CD14-positive monocyte (primary cell): ENCODE measurements around the gene MAS1. TPM values are rescaled to one million over a fixed set of nuclear protein-coding genes. Genes with fewer than 3 reads are reported as not detected.

Experiments
- DNase-seq, 3 donors: peaks; one replicate each; pipeline ENCODE4 v3.0.0-alpha.2; 2011 to 2022
- H2AFZ ChIP-seq: 2 replicates; pipeline ENCODE4 v1.6.0; 2012; ENCODE audit warnings: mild to moderate bottlenecking, low read depth, low read length, inconsistent platforms; ENCODE audit not compliant: insufficient read depth, poor library complexity, severe bottlenecking
- H3K27ac ChIP-seq, 2 donors: 1 replicate in 1 of 2; 2 replicates in 1 of 2; pipeline ENCODE4 v1.5.1; 2012 to 2013; ENCODE audit warnings: low read length in 2 of 2, control low read depth in 1 of 2, inconsistent platforms in 1 of 2, low read depth in 1 of 2, mild to moderate bottlenecking in 1 of 2
- H3K27me3 ChIP-seq, 2 donors: one replicate each; pipeline versions ENCODE4 v1.6.0 to v1.6.1; 2011 to 2013; ENCODE audit warnings: low read length in 2 of 2; ENCODE audit not compliant: control insufficient read depth in 2 of 2, insufficient read depth in 2 of 2
- H3K36me3 ChIP-seq, 2 donors: replicated peaks in 1 of 2; 1 replicate in 1 of 2; 2 replicates in 1 of 2; pipeline versions ENCODE4 v1.5.1 to v1.6.1; 2012 to 2013; ENCODE audit warnings: low read length in 2 of 2, control low read depth in 1 of 2, inconsistent platforms in 1 of 2, mild to moderate bottlenecking in 1 of 2; ENCODE audit not compliant: insufficient read depth in 2 of 2, control insufficient read depth in 1 of 2
- H3K4me1 ChIP-seq, 2 donors: 1 replicate in 1 of 2; 2 replicates in 1 of 2; pipeline versions ENCODE4 v1.5.1 to v1.6.1; 2012 to 2013; ENCODE audit warnings: low read length in 2 of 2, control low read depth in 1 of 2, inconsistent platforms in 1 of 2, mild to moderate bottlenecking in 1 of 2, moderate library complexity in 1 of 2; ENCODE audit not compliant: insufficient read depth in 2 of 2, control insufficient read depth in 1 of 2
- H3K4me2 ChIP-seq: replicated peaks from 2 replicates; pipeline ENCODE3; 2012; ENCODE audit warnings: low read length, moderate library complexity, mild to moderate bottlenecking; ENCODE audit not compliant: poor library complexity, severe bottlenecking; ENCODE audit errors: extremely low read depth
- H3K4me3 ChIP-seq, 3 experiments: fragments of 200-600 bp in 1 of 3; sonication (generic) in 1 of 3; replicated peaks in 1 of 3; 1 replicate in 2 of 3; 2 replicates in 1 of 3; pipeline ENCODE4 v1.5.1; 2011 to 2013; ENCODE audit warnings: low read length in 3 of 3, mild to moderate bottlenecking in 3 of 3, control low read depth in 2 of 3, low read depth in 2 of 3, inconsistent platforms in 1 of 3, moderate library complexity in 1 of 3
- H3K79me2 ChIP-seq: 2 replicates; pipeline ENCODE4 v1.6.0; 2012; ENCODE audit warnings: mild to moderate bottlenecking, control low read depth, inconsistent platforms, low read length, moderate library complexity; ENCODE audit not compliant: insufficient read depth
- H3K9ac ChIP-seq: 2 replicates; pipeline ENCODE4 v1.6.0; 2017; ENCODE audit warnings: low read length, mild to moderate bottlenecking; ENCODE audit not compliant: insufficient read depth, poor library complexity, severe bottlenecking
- H3K9me3 ChIP-seq, 2 donors: replicated peaks in 1 of 2; 1 replicate in 1 of 2; 2 replicates in 1 of 2; pipeline versions ENCODE4 v1.5.1 to v1.6.1; 2012 to 2013; ENCODE audit warnings: low read length in 2 of 2, control low read depth in 1 of 2; ENCODE audit not compliant: control insufficient read depth in 1 of 2, insufficient read depth in 1 of 2
- H4K20me1 ChIP-seq: 2 replicates; pipeline ENCODE4 v1.6.0; 2012; ENCODE audit warnings: mild to moderate bottlenecking, low read length, control low read depth, moderate library complexity; ENCODE audit not compliant: insufficient read depth
- H3K27ac Mint-ChIP-seq, 7 donors: one replicate each; pipeline ENCODE4 v1.8.0; 2020; ENCODE audit warnings: mild to moderate bottlenecking in 7 of 7, mixed read lengths in 7 of 7, moderate library complexity in 6 of 7, inconsistent platforms in 2 of 7
- H3K27me3 Mint-ChIP-seq, 3 donors: one replicate each; pipeline ENCODE4 v1.8.0; 2021 to 2022; ENCODE audit warnings: low read depth in 3 of 3, mild to moderate bottlenecking in 3 of 3, mixed read lengths in 3 of 3, moderate library complexity in 3 of 3, inconsistent platforms in 1 of 3
- H3K36me3 Mint-ChIP-seq, 2 donors: one replicate each; pipeline ENCODE4 v1.8.0; 2020; ENCODE audit warnings: mixed read lengths in 2 of 2, inconsistent platforms in 1 of 2, mild to moderate bottlenecking in 1 of 2
- H3K4me1 Mint-ChIP-seq: one replicate; pipeline ENCODE4 v1.8.0; 2020; ENCODE audit warnings: mild to moderate bottlenecking, mixed read lengths
- H3K4me3 Mint-ChIP-seq, 2 donors: one replicate each; pipeline ENCODE4 v1.8.0; 2020; ENCODE audit warnings: mild to moderate bottlenecking in 2 of 2, mixed read lengths in 2 of 2, moderate library complexity in 1 of 2
- H3K9me3 Mint-ChIP-seq, 7 donors: one replicate each; pipeline ENCODE4 v1.8.0; 2020 to 2022; ENCODE audit warnings: mixed read lengths in 7 of 7, mild to moderate bottlenecking in 6 of 7, moderate library complexity in 6 of 7, inconsistent platforms in 2 of 7
- WGBS: methylation state at CpG from one replicate; pipeline ENCODE4 v1.1.5; 2013; ENCODE audit warnings: missing lambda C conversion rate; ENCODE audit not compliant: insufficient coverage; 5-methylcytosine and 5-hydroxymethylcytosine counted together
- intact Hi-C, 2 donors: fragments of 100-400 bp; cut with micrococcal nuclease; formaldehyde crosslinking; loops; one replicate each; pipeline versions ENCODE4 v1.15.0 to v1.15.1; 2023
- polyA plus RNA-seq, 3 donors: library from polyadenylated mRNA; depleted of rRNA in 1 of 3; unstranded in 2 of 3; stranded (reverse) in 1 of 3; fragments of 300-500 nt in 2 of 3; fragments of >200 nt in 1 of 3; fragmentation: Illumina TruSeq in 2 of 3; gene quantifications; 1 replicate in 2 of 3; 2 replicates in 1 of 3; pipeline ENCODE4 v1.2.3, GENCODE V29; 2012 to 2021
- TF ChIP-seq, protein P1 (sequence below): fragments of 200-600 bp; IDR thresholded peaks from one replicate; pipeline ENCODE4 v1.8.0; 2022; ENCODE audit warnings: antibody characterized with exemption, mild to moderate bottlenecking

MAS1 gene
- polyA plus RNA-seq, 3 donors = not detected

DNA sequence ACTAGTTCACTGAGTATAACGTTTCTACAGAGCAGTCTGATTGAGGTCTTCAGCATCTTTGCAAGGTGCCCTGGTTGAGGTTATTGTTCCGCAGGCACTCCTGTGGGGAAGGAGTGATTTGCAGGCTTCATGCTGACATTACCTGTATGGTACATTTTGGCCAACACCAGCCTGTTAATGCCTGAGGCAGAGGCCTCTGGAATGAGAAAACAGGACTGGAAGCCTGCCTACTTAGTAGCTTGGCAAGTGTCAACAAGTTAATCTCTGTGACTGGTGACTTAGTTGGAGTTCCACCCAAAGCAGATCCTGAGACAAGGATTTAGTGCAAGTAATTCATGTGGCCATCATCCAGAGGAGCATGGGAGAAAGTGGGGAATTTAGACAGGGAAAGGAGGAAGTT, 24.6 kb downstream of the MAS1 start:
- Histone ChIP-seq H3K4me2 (no peak overlapping the region), H3K27ac (no peak overlapping the region), H3K79me2 (no peaks in the 10 kb centered on the region), H2AFZ (no peak overlapping the region), H3K9ac (no peak overlapping the region), H3K9me3 (no peaks in the 10 kb centered on the region), H3K4me3 (no peak overlapping the region), H4K20me1 (no peaks in the 10 kb centered on the region), H3K36me3 (no peaks in the 10 kb centered on the region), H3K4me1 (no peaks in the 10 kb centered on the region), H3K27me3 (peaks cover 14 to 15% of the 10 kb centered on the region in 2 donors)
- Mint-ChIP-seq H3K9me3 (peaks cover 1 to 4% (median 2%) of the 10 kb centered on the region in 7 donors), H3K36me3 (no peaks in the 10 kb centered on the region), H3K4me3 (no peak overlapping the region), H3K27ac (no peak overlapping the region), H3K4me1 (peaks cover 2% of the 10 kb centered on the region), H3K27me3 (peaks cover 22 to 42% (median 24%) of the 10 kb centered on the region in 3 donors)
- TF ChIP-seq, protein P1, sequence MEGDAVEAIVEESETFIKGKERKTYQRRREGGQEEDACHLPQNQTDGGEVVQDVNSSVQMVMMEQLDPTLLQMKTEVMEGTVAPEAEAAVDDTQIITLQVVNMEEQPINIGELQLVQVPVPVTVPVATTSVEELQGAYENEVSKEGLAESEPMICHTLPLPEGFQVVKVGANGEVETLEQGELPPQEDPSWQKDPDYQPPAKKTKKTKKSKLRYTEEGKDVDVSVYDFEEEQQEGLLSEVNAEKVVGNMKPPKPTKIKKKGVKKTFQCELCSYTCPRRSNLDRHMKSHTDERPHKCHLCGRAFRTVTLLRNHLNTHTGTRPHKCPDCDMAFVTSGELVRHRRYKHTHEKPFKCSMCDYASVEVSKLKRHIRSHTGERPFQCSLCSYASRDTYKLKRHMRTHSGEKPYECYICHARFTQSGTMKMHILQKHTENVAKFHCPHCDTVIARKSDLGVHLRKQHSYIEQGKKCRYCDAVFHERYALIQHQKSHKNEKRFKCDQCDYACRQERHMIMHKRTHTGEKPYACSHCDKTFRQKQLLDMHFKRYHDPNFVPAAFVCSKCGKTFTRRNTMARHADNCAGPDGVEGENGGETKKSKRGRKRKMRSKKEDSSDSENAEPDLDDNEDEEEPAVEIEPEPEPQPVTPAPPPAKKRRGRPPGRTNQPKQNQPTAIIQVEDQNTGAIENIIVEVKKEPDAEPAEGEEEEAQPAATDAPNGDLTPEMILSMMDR = no peak
- no peak for DNase-seq
- WGBS = 75% methylated on average over 2 of the region's 2 CpGs
- intact Hi-C loops = no loop called here

DNA sequence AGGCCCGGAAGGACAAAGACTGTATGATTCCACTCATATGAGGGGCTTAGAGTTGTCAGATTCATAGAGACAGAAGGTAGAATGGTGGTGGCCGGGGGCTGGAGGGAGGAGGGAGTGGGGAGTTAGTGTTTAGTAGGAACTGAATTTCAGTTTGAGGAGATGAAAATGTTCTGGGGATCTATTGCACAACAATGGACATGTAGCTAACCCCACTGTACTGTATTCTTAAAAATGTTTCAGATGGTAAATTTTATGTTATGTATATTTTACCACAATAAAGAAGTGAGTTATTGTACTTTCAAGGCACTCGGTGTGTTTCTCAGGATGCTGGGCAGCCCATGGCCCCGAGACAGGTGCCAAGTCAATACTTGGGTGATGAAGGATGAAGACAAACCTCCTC, 25.4 kb downstream of the MAS1 start:
- Mint-ChIP-seq H3K4me3 (no peak overlapping the region), H3K36me3 (no peaks in the 10 kb centered on the region), H3K27me3 (peaks cover 16 to 39% (median 17%) of the 10 kb centered on the region in 3 donors), H3K27ac (no peak overlapping the region), H3K9me3 (peaks cover 0 to 5% (median 1%) of the 10 kb centered on the region in 7 donors), H3K4me1 (peaks cover 2% of the 10 kb centered on the region)
- Histone ChIP-seq H3K4me3 (no peak overlapping the region), H3K9ac (no peak overlapping the region), H3K27ac (no peak overlapping the region), H4K20me1 (no peaks in the 10 kb centered on the region), H3K4me1 (no peaks in the 10 kb centered on the region), H2AFZ (no peak overlapping the region), H3K36me3 (no peaks in the 10 kb centered on the region), H3K79me2 (no peaks in the 10 kb centered on the region), H3K9me3 (no peaks in the 10 kb centered on the region), H3K27me3 (peaks cover 9 to 11% of the 10 kb centered on the region in 2 donors), H3K4me2 (no peak overlapping the region)
- intact Hi-C loops = no loop called here
- 100% methylated on average over 2 of the region's 4 CpGs for WGBS
- TF ChIP-seq, protein P1 = no peak
- DNase-seq = no peak
